GM18873 (cell line): Measurements from ENCODE around the gene NAGS.
"Not testable (repeated sequence)": the region's sequence is repeated elsewhere in the genome, so short reads cannot be mapped to it uniquely, and the experiment has no call there.

Source experiments
- ATAC-seq: cut with Tn5 transposase; IDR thresholded peaks from one replicate; pipeline ENCODE4 v1.9.1; 2021; ENCODE audit warnings: mild to moderate bottlenecking, moderate library complexity, moderate number of reproducible peaks; ENCODE audit not compliant: unreplicated experiment, low FRiP score

Gene NAGS

DNA sequence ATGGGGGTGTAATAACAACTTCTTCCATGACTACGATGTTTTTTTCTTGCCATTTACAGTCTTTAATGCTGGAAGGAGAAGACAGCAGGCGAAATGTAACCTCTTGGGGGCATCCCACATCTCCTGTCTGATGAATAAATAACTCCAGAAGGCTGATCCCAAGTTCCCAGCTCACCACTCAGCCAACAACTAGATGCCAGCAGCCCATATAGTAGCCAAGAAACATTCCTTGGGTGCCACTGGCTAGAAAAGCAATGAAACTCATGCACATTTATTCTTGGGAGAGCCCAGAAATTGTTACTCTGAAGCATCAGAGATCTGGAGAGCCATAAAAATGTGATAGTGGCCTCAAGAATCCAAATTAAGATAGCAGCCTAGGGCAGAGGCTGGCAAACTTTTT, 33.0 kb downstream of the NAGS start:
- ATAC-seq = no peak

DNA sequence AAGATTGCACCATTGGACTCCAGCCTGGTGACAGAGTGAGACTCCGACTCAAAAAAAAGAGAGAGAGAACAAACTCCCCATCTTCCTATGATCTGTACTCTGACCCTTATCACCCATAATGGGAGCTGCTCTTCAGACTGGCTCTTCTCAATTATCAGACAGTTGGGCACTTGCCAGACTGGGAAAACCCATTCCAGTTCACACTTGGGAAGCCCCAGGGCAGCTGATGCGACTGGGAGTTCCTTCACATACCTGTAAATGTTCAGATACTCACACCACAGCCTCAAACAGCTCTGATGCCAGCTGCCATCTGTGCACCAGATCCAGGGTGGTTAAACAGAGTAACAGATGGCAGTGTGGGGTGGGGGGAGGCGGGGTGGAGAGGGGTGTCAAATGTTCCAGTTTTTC, 34.2 kb downstream of the NAGS start:
- no peak for ATAC-seq

DNA sequence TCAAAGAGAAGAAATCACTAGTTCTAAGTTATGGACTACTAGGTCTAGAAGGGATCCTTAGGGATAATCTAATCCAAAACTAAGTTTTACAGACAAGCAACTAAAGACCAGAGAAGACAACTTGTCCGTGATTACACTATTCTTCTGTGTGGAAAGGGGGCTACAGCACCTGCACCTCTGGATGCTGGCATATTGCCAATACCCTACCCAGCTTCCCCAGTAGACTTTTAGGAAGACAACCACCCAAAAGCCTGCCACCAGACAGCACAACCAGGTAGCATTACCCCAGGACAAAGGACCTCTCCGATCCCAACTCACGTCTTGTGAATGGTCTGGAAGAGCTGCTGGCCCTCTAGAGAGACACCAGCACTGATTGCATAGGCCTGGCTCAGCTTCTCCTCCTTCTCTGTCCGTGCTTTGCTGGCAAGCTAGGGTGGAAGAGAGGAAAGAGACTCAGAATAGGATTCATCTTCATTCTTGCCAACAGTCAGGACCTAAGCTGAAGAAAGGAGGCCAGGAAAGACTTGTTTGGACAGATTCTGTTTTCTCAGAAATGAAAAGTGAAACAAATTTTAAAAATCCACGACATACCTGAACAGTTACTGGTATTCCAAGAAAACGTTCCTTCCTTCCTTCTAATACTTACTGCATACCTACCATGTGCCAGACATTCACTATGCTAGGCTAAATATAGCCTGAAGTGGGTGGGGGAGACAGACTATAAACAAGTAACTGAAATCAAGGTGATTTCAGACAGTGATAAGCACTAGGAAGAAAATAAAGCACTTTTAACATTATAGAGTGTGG, 35.6 kb downstream of the NAGS start:
- no peak for ATAC-seq

DNA sequence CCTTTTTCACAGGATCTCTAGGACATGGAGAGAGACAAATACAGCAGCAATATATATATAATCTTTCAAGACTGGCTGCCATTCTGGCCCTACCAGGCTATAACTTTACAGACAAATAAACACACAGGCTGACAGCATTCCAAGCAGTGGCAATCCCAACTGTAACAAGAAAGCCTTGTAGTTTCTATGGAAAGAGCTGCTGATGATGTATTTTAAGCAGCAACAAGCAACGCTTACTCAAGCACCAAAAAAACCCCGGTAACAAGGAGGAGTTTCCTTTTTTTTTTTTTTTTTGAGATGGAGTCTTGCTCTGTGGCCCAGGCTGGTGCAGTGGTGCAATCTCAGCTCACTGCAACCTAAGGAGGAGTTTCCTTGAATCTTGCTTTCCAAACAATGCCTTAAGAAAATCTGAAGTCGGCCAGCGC, 38.9 kb downstream of the NAGS start:
- no peak for ATAC-seq

DNA sequence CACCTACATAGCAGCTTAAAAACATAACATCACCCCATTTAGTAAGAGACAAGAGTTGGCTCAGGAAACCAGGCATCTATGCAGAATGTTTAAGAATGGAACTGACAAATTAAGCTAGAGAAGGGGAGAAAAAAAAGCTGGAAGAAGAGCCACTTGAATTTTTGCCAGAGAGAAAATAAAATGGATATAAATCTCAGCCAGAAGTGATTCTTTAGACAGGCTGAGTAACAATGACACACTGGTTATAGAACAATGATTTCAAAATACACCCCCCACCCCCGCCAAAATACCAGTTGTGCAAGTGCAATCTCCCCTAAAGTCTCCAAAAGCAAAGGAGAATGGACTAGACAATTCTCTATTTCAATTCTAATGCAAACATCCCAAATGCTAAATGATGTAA, 39.6 kb downstream of the NAGS start:
- ATAC-seq = no peak

DNA sequence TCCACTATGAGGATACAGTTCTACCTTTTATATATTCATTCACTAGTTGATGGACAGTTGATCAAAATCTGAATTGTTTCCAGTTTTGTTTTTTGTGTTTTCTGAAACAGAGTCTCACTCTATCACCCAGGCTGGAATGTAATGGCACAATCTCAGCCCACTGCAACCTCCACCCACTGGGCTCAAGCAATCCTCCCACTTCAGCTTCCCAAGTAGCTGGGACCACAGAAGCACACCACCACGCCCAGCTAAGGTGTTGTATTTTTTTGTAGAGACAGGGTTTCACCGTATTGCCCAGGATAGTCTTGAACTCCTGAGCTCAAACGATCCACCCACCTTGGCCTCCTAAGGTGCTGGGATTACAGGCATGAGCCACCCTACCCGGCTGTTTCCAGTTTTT, 41.1 kb downstream of the NAGS start:
- ATAC-seq = no peak

DNA sequence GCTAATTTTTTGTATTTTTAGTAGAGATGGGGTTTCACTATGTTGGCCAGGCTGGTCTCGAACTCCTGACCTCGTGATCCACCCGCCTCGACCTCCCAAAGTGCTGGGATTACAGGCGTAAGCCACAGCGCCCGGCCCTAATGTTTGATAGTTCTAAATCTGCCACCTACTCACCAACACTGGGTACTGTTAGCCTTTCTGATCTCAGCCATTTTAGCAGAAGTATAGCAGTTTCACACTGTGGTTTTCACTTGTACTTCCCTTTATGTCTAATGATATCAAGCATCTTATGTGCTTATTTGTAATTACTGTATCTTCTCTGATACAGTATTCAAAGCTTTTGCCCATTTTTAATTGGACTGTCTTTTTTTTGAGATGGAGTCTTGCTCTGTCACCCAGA, 42.5 kb downstream of the NAGS start:
- ATAC-seq = not testable (repeated sequence)

DNA sequence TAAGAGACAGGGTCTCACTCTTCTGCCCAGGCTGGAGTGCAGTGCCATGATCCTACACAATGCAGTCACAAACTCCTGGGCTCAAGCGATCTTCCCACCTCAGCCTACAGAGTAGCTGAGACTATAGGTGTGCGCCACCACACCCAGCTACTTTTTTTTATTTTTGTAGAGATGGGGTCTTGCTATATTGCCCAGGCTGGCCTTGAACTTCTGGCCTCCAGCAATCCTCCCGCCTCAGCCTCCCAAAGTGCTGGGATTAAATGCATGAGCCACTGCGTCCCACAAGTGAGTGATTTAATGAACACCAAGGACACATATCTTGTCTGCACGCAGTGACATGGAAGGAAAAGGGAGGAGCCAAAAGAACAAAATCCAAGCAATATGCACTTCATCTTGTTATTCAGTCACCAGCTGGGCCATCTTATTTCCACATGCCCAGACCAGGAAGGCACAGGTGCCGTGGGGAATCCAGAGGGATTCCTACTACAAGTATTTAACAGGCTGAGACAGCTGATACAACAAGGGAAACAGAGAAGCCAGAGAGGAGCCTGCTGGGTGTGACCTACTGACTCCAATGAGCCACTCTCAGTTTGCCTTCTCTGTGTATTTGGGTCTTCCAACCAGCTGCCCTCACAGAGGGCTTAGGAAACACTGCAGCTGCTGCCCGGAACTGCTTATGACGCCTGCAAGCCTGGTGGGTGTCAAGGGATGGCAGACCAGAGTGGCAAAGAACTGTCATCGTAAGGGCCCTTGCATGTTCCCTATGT, 45.1 kb downstream of the NAGS start:
- no peak for ATAC-seq

DNA sequence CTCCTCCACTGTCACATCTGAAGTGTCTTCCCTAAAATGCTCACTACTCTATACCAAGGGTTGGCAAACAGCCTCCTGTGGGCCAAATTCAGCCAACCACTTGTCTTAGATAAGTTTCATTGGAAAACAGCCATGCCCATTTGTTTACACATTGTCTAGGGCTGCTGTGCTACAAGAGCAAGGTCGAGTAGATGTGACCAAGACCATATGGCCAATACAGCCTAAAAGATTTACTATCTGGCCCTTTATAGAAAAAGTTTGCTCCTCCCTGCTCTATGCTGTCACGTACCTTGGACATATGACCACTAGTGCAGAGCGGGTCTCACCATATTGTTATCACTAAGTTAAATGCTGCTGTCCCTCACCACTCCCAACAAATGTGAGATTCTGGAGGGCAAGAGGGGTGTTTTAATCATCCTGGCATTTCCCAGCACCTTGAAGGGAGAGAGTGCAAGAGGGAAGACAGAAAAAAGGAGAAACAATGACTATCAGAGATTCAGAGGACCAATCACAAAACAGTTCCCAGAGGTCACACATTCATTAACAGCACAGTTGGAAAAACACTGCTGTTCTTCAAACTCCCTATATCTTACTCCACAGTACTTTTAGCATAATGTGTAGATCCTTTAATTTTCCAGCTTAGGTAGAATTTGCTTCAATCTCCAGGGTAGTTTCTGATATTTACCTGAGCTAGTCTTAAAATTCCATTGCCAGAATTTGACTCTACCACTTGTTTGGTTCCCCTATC, 48.9 kb downstream of the NAGS start:
- ATAC-seq = no peak
